ENCODE data around the gene GGA1.
"Not testable (repeated sequence)": the region's sequence is repeated elsewhere in the genome, so short reads cannot be mapped to it uniquely, and the experiment has no call there.

Gene GGA1

DNA sequence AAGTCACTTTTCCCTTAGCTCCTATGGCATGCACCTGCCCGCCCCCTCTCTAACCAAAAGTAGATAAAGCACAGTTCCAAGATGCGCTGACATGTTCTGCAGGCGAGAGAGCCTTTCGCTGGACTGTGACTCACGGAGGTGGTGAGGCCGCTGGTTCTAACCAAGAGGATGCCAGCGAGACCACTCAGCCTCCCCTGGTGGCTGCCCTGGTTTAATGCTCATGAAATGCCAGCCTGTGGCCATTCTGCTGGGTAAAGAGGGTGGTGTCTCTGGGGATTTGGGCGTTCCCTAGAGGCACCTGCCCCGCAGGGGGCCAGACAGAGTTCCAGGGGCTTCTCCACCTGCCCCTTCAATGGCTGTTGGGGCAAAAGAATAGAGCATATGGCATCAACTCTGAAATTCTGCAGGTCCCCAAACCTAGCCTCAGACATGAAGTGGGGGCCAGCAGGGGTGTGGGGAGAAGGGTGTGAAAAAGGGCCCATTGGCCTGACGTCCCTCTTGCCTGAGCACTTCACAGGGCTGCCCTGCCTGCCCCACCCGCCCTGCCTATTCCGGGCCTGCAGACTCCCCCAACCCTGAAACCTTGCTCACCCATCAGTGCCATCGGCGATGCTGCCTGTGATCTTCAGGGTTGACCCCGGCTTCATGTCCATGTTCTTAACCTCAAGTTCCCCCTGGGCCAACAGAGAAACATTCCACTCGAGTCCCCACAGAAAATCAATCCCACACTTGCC, 37.2 kb upstream of the GGA1 start:
- DNase-seq: no peak

DNA sequence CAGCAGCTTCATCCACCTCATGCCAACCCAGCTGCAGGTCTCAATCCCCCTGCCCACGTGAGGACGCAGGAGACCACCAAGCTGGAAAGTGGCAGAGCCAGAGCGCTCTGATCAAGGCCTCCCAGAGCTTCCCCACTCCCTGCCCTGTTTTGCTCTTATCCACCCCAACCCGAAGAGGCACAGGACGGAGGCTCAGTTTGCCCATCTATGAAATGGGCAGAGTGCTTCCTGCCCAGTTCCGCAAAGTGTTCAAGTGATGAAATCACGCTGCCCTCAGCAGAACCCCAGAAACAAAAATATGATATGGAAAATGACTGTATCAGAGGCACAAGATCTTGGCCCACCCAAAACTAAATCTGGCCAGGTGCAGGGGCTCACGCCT, 36.7 kb upstream of the GGA1 start:
- no peak for DNase-seq

DNA sequence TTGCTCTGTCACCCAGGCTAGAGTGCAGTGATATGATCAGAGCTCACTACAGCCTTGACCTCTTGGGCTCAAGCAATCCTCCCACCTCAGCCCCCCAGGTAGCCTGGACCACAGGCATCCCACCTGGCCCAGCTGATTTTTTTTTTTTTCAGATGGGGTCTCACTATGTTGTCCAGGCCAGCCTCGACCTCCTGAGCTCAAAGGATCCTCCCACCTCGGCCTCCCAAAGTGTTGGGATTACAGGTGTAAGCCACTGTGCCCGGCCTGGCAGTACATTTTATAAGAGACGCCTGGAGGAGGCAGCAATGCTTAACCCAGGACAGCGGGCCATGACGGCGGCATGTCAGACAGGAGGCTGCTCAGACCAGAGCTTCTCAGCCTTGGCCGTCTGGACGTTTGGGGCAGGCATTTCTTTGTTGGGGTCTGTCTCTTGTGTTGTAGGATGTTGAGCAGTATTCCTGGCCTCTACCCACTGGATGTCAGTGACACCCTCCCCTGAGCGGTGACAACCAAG, 33.1 kb upstream of the GGA1 start:
- no peak for DNase-seq

DNA sequence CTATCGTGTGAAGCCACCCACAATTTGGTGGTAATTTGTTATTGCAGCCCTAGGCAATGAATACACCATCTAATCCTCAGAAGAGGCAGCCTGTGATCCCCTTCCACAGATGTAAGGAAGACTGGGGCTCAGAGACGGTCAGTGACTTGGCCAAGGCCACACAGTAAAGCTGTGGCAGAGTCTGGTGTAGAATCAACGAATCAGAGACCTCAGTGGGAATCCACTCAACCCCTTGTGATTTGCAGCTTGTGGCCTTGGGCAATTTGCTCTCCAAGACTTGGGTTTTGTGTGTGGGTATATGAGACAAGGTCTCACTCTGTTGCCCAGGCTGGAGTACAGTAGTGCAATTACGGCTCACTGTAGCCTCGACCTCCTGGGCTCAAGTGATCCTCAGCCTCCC, 30.6 kb upstream of the GGA1 start:
- DNase-seq: no peak

DNA sequence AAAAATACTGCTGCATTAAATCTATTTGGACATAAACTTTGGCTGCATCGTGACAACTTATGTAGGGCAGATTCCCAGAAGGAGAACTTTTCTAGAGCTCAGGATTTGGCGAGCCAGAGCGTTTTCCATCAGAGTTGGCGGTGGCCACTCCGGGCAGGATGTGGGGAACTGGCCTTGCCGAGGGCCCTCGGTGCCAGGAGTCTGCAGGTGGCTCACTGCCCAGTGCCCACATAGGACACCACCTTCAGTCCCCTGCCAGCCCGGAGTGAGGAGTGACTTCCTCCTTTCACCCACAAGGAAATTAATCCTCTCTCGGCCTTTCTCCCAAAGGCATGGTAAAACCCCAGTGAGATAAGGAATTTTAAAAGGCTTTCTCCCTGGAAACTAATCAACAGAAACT, 27.1 kb upstream of the GGA1 start:
- no peak for DNase-seq

DNA sequence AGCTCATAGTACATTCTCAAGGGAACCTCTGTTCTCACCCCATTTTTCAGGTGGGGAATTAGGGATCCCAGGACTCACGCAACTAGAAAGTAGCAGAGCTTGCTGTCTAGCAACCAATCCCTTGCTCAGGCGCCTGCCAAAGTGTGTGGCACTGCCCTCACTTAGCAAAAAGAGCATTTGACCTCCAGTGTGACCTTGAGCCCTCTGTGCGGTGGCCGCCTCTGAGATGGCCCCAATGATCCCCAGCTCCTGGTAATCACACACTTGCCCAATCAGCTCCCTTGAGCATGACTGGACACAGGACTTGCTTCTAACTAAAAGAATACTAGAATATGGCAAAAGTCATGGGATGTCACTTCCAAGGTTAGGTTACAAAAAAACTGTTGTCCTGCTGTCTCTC, 26.1 kb upstream of the GGA1 start:
- DNase-seq: no peak

DNA sequence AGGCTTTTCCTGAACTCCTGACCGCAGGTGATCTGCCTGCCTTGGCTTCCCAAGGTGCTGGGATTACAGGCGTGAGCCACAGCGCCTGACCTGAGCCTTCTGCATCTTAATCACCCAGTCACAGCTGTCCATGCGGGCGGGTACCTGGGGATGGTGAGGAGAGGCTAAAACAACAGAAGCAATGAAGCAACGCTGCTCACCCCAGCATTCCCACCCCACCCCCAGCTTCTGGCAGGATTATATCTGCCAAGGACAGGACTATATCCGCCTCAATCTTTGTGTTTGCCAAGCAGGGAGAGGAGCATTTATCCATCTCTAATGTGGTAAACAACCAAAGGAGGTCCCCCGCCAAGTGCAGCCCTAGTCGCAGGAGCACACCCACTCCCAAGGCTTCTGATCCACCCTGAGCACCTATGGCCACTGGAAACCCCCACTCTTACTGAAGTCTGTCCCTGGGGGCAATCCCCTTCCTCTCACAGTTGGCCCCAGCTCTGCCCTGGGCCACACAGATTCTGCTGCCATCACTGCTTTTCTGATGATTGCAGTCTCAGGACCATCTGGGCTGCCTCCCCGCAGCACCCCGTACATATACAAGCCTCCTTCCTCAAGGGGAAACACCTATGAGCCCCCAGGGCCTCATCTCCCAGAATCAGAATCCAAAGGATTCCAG, 20.0 kb upstream of the GGA1 start:
- DNase-seq: no peak

DNA sequence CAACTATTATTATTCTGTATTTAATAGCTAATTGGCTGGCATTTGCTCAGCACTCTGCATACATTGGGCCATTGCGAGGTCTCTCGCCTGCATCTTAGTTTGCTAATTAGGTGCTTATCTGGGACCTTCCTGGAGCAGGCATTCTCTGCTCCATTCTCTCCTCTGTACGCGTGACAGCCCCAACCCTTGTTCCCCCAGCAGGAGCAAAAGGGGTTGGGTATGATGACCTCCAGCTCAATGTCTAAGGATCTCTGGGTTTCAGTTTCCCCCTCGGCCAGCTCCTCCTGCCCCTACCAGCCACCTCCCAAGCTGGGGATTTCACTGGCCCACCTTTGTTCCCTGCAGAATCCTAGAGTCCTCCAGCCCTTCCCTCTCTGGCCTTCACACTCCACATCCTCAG, 19.0 kb upstream of the GGA1 start:
- no peak for DNase-seq

DNA sequence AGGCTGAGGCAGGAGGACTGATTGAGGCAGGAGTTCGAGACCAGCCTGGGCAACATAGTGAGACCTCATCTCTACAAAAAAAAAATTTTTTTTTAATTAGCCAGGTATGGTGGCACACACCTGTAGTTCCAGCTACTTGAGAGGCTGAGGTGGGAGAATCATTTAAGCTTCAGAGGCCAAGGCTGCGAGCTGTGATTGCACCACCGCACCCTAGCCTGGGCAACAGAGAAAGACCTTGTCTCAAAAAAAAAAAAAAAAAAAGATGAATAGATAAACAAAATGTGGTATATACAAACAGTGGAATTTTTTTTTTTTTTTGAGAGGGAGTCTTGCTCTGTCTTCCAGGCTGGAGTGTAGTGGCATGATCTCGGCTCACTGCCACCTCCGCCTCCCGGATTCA, 17.6 kb upstream of the GGA1 start:
- not testable (repeated sequence) for DNase-seq

DNA sequence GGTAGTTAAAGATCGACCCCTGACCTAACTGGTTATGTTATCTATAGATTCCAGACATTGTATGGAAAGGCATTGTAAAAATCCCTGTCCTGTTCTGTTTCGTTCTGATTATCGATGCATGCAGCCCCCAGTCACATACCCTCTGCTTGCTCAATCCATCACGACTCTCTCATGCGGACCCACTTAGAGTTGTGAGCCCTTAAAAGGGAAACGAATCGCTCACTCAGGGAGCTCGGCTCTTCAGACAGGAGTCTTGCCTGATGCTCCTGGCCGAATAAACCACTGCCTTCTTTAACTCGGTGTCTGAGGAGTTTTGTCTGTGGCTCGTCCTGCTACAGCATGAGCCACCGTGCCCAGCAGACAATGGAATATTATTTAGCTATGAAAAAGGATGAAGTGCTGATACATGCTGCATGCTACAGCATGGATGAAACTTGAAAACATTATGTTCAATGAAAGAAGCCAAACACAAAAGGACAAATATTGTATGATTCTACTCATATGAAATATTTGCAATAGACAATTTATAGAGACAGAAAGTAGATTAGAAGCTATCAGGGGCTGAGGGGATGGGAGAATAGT, 16.7 kb upstream of the GGA1 start:
- DNase-seq: no peak

DNA sequence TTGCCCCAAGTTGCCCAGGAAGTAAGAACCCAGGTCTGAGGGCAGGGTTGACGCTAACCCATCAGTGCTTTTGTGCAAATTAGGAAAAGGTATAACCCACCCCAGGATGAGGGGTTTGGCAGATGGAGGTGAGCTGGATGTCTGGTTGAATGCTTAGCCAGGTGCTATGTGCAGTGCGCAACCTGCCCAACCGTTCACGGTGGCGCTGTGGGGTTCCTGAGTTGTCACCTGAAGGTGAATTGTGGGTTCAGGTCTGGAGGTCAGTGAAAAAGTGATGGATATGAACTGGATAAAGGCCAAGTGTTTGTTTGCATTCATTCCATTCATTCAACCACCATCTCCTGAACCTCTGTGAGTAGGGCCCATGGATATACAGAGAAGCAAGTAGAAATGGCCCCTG, 14.4 kb upstream of the GGA1 start:
- no peak for DNase-seq

DNA sequence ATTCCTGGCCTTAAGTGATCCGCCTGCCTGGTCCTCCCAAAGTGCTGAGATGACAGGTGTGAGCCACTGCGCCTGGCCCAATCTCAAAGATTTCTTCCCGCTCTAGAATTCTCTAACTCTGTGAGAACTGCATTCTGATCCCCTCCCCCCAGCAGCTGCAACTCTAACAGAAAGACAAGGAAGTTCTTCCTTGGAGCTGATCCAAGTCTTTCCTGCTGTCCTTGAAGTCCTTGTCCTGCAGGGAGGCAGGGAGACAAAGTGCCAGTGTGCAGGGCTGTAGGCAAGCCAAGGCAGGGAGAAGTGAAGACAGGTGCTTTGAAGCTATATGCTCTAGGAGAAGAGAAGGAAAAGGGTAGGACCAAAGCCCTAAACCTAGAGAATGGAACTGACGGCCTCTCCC, 9.5 kb upstream of the GGA1 start:
- DNase-seq: no peak

DNA sequence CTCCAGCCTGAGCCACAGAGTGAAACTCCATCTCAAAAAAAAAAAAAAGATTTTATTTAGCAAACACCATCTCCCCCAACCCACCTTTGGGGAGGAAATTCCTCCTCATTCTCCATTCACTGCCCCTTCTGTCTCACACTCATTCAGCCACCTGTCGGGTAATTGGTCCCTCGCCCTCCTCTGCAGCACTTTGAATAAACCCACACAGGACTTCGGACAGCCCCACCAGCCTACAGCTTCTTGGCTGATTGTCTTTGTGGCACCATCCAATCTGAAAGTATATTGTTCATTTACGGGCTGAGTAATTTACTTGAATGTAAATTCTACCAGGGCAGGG, 7.5 kb upstream of the GGA1 start:
- DNase-seq: no peak

DNA sequence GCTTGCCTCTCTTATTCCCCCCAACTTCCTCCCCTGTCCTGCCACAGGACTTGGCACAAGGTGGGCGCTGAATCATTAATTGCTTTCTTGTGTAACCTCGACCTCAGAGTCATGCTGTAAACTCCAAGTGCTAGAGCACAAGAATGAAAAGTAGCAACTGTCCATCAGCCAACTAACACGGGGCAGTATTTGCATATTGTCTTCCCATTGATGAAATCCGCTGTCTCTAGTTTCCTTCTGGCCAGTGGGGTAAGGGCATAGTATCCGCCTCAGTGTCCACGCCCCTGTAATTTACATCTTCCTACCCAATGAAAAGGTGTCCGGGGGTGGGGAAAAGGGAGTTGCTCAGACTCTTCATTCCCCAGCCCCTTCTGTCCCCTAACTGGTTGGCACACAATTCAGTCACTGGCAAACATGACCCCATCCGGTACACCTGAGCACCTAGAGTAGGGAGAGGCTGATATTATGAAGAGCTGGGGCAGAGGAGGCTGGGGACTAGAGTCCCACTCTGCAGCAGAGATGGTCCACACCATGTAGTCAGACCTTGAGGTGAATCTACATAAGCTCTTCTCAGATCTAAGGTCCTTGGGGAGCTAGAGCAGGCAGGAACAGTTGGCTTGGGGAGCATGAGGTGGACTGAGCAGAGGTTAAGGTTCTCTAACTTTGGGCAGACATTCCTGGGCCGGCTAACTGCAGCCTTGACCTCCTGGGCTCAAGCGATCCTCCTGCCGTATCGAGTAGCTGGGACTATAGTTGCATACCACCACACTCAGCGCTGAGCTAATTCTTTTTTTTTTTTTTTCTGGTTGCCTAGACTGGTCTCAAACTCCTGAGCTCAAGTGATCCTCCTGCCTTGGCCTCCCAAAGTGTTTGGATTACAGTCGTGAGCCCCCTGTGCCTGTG, 6.8 kb upstream of the GGA1 start:
- DNase-seq: no peak

DNA sequence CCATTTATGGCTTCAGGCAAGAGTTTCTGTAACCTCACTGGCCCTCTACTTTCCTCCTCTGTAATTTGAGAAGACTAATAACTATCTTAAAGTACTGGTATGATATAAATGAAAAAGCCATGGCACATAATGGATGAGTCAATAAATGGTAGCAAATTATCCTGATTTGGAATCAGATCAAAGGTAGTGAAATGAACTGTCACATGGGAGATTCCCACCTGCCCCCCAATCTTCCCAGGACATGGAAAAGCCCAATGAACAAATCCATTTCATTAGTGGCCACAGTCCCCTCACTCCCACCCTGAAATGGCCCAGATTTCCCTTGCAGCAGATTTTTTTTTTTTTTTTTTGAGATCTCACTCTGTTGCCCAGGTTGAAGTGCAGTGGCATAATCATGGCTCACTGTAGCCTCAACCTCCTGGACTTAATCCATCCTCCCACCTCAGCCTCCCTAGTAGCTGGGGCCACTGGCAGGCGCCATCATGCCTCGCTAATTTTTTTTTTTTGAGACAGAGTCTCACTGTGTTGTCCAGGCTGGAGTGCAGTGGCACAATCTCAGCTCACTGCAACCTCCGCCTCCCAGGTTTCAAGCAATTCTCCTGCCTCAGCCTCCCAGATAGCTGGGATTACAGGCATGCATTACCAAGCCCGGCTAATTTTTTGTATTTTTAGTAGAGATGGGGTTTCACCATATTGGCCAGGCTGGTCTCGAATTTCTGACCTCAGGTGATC, 5.9 kb upstream of the GGA1 start:
- DNase-seq: not testable (repeated sequence)

DNA sequence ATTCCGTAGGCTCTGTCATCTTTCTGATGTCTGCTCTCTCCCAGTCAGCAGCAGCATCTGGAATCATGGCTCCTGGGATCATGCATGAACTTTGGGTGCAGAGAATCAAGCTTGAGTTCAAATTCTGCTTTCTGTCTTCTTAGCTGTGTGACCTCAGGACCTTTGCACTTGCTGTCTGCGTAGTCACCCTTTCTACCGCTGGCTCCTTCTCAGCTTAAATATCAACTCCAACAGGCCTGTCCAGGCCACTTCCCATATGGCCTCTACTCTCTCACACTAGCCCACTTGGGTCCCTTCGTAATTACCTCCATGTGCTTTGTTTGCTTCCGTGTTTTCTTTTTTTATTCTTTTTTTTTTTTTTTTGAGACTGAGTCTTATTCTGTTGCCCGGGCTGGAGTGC, 4.6 kb upstream of the GGA1 start:
- DNase-seq: no peak

DNA sequence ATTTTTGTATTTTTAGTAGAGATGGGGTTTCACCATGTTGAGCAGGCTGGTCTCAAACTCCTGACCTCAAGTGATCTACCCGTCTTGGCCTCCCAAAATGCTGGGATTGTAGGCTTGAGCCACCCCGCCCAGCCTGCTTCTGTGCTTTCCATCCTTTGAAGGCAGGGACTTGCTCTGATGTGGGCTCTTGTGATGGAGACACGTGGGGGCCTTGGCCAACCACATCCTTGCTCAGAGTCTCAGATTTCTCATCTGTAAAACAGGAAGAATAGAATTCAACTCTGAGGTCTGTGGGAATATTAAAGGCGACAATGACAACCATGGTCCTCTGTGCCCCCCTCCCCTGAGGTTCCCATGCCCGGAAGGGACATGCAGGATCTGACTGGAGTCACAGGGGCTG, 3.8 kb upstream of the GGA1 start:
- DNase-seq: peak; percentile 39 to 46

DNA sequence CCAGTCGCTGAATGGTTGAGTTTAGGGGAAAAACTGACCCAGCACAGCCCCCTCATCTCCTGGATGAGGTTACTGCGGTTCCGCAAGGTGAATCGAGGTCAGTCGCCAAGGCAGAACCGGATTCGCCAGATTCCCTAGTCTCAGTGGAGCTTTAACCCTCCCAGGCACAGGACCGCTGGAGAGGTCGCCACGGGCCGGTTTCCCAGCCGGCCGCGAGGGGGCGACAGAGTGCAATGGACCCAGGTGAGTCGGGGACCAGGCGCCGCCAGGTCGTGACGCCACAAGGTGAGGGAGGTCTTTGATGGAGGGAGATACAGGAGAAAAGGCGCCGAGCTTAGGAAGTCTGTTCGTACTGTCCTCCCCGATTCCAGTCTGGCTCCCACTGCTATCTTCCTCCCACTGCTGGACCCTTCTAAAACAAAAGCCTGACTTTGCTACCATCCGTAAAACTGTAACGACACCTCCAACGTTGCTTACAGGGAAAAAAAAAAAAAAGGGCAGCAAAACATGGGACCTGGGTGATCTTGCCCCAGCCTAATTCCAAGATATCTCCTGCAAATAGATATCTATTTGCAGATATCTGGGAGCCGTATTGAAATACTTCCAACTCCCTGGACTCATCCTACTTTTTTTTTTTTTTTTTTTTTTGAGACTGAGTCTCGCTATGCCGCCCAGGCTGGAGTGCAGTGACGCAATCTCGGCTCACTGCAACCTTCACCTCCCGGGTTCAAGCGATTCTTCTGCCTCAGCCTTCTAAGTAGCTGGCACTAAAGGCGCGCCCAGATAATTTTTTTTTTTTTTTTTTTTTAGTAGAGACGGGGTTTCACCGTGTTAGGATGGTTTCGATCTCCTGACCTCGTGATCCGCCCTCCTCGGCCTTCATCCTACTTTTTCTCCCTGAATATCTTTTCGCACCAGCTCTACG, 1.4 kb upstream of the GGA1 start:
- peak; percentile 89 to 94 for DNase-seq

DNA sequence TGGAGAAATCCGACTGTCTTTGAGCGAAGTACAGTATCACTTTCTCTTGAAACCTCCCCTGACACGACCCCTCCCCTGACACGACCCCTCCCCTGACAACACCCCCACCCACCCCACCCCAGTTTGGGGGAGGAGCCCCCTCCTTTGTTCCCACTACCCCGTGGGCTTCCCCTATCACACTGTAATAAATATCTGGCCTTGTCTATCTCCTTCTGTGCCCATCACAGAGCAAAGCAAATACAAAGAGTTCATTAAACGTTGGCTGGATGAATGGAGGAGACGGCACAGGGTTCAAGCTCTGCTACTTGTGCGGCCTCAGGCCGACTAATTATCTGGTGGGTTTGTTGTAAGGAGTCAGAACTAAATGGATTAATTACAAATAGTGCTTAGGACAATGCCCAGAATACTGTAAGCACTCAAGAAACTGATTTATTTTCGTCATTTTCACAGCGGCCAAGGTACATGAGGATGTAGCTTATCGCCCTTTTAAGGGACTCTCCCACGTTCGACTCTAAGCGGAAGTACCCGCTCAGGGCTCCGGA, 628 bp upstream of the GGA1 start:
- DNase-seq: peak in 1 of 2 donors; percentile 30

DNA sequence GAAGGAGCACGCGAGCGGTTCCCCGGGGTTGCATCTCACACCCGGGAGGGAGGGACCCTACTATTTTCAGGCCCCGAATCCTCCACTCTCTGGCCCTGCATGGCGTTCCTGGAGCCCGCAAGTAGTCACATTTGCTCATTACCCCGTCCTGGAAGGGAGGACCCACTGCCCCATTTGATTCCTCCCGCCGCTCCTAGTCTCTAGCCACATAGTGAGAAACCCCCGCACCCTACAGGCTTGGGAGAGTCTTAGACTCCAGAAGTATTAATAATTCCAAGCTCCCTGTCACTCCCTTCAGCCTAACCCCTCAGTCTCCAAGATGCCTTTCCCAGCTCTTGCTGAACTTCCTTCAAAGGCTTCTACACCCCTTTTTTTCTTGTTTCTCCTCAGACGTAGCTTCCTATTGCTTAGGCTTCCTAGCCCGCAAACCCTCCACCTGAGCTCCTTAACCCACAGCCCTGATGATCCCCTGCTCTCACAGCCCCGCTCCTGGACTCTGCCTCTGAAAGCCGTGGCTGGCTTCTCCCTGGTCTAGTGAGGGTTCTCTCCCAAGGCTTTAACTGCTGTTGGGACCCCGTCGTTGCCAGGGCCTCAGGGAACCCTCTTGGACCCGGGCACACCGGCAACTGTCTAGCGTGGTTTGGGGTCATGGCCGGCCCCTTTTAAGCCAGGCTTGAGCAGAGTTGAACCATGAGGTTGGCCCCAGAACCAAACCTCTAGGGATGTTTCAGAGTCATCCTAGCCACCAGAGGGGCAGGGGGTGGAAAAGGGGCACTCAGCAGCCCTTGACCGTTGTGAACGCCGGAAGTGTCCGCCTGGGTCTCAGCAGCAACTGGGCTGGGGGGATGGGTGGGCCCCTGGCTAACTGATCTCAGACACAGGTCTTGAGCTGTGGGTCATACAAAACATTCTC, 862 bp downstream of the GGA1 start:
- DNase-seq: no peak
